Activated naive CD4-positive, alpha-beta T cell treated with anti-CD3 and anti-CD28 coated beads, Interleukin-2, amount 50 U/mL, for 16 hours (primary cell): ENCODE results near the gene RCBTB1.

ENCODE experiments used
- DNase-seq: peaks from one replicate; pipeline ENCODE4 v3.0.0-alpha.2; 2020

RCBTB1 gene

DNA sequence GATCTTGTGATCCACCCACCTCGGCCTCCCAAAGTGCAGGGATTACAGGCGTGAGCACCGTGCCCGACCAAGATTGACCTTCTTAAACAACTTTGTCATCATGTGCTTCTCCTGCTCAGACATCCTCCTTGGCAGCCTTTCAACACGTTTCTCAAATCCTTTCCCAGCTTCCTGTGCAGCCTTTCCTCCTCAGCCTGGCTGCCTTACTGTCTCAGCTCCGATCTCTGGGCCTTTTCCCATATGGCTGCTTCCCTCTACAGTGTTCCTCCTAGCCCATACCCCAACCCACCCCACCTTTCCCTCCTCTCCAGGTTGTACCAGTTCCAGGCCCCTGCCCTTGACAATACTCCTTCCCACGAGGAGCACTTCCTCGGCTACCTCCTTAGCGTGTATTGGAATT is 82.4 kb downstream of the RCBTB1 start:
- DNase-seq = no peak

DNA sequence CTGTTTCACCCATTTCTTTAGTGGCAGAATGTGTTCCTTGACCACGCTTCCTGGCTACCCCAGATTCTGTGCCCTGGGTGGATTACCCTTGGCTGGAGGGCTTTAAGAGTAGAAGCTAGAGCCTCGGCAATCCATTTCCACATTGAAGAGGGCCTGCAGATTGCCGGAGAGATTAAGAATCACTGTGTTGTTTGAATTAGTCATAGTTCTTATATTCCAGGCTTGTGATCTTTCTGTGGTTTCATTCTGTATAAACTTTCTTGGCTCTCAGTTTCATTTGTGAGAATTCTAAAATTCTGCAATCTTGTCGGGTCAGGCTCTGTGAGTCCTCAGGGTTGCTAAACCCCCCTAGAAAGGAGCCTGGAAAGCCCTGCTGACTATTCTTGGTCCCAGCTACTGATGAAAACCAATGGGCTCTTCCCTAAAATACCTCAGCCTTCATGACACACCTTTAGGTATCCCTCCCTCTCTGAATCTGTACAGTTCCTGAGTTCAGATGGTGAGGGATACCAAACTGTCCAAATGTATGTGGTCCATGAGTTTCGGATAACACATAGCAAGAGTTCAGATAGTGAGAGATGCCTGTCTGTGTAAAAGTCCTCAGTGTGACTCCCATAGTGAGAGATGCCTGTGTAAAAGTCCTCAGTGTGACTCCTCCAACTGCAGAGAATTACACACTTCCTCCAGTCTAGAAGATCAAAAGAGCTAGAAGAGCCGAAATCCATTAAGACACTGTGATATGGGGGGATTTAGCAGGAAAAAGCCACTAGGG is 85.3 kb downstream of the RCBTB1 start:
- DNase-seq = no peak

DNA sequence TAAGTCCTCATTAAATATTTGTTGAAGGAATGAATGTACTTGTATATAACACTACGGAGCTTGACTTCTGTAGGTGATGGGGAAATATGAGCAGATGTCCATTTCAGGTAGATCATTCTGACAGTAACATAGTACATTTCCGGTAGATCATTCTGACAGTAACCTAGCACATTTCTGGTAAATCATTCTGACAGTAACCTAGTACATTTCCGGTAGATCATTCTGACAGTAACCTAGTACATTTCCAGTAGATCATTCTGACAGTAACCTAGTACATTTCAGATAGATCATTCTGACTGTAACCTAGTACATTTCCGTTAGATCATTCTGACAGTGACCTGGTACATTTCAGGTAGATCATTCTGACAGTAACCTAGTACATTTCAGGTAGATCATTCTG is 87.2 kb downstream of the RCBTB1 start:
- DNase-seq = no peak

DNA sequence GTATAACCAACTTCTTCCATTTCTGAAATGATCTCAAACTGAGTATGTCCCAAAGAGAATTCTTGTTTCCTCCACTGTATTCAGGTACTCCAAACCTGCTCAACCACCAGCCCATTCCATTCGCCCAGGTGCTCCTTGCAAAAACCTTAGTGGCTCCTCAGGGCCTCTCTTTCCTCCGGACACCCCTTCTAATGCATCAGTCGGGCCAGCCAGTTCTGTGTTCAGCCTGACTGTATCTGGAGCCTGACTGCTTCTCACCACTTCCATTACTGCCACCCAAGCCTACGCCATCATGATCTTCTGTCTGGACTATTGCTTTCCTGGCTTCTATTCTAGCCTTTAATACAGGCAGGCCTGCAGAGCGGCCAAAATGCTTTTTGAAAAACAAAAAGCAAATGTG is 88.1 kb downstream of the RCBTB1 start:
- DNase-seq = no peak

DNA sequence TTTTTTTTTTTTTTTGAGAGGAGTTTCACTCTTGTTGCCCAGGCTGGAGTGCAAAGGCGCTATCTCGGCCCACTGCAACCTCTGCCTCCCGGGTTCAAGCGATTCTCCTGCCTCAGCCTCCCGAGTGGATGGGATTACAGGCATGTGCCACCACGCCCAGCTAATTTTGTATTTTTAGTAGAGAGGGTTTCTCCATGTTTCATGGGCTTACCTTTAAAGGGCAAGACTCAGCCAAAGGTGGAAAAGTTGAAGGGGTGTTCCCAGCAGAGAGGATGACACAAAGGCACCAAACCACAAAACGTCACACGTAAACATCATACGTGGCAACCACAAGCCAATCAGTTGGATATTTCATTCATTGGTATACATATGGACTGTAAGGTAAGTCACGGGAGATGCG is 88.5 kb downstream of the RCBTB1 start:
- peak; percentile 41 for DNase-seq

DNA sequence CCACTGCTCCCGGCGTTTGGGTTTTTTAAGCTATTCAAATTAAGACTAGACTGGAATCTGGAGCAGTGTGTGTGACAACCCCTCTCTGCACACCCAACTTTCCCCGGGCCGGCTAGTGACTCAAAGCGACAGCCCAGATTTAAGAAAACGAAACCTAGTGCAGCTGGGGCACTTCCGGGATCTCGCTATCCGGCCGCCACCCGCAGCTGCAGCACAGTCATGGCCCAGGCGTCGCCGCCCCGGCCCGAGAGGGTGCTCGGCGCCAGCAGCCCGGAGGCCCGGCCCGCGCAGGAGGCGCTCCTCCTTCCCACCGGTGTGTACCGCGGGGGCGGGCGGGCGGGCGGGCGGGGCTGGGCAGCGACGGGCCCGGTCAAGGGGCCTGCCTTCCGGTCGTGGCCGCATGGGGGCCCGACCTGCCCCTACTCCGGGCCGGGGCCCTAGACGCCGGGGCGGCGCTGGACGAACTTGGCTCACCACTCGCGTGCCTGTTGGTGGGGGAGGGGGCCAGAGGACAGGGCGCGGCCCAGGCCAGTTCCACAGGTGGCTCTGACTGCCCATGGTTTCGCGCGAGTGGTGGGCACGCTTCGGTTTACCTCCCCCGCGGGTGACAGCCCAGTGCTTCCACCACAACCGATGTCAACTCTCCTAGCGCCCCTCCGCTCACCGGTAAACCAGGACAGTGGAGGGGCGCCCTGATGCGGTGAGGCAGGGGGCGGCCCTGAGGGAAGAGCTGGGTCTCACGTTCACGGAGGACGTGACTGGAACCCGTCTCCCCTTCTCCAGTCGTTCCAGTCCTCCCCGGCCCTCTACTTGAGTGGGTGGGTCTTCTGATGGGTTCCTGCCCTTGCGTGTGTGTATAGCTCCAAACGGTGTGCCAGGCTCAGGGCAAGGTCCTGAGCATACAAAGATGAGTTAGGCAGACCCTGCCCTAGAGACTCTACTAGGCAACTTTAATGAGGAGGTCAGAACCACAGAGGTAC is 89.3 kb downstream of the RCBTB1 start, which contains the start of gene PHF11:
Gene PHF11 (plus strand): TSS at position 171 of the 980 bp plus-strand sequence. CDS start 49 bp downstream, at position 220.
- DNase-seq = peak; percentile 89

DNA sequence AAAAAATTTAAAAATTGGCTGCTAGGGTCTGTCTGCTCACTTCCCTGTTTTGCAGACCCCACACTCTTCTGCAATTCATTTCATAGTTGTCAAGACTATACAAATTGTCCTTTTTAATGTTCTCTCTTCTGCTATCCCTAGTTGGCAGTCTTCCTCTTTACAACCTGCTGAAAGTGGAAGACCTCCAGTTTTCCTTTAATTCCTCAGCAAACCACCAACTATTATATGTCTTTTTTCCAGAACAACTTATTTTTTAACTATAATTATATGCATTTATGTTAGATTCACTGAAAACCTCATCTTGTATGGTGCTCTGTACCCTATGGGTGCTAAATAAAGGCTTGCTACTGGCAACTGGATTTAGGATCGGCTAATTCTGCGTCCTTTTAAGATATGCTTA is 90.7 kb downstream of the RCBTB1 start:
- no peak for DNase-seq

DNA sequence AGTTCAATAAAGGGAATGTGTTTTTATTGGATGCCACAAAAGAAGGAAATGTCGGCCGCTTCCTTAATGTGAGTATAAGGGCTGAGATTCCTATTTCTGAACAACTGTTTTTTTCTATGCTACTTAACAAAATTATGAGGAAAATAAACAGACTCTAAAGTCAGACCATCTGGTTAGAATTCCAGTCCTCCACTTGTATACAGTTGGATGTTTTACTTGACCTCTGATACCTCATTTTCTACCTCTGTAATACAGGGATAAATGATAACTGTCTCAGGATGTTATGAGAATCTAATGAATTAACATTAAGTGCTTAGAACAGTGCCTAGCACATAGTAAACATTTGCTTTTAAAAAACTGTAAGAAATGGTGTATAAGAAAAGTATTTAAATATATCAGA is 96.8 kb downstream of the RCBTB1 start:
- DNase-seq = no peak
